ENCODE measurements around the gene NPLOC4.

Gene NPLOC4

DNA sequence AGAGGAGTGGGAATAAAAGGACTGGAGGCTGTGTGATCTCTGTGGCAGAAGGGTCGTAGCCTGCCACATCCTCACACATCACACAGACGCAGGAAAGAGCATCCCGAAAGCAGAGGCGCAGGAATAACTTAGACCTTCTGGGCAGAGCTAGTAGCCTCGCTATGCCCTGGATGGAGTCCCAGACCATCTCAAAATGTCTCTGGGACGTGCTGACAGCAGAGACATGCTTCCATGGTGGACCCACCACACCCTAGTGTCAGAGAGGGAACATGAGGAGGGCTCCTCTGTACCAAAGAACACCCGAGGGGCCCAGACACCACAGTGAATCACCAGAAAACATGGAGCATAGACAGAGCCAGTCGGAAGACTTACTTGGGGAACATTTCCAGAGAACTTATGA is 55.2 kb downstream of the NPLOC4 start:
- H3K36me3 ChIP-seq (ENCODE audit: insufficient read depth, low read length), result peaks cover 94% of the 10 kb centered on the region
- no peaks in the 10 kb centered on the region for H3K9me3 ChIP-seq (ENCODE audit: insufficient read depth, low read length, severe bottlenecking)
- H3K4me2 ChIP-seq (ENCODE audit: insufficient read depth, low read length), result no peak overlapping the region
- no peaks in the 10 kb centered on the region for H3K27me3 ChIP-seq (ENCODE audit: insufficient read depth, low read length, poor library complexity)
- H3K4me3 ChIP-seq (ENCODE audit: low read depth in 1 of 2, low read length in 2 of 2), result no peak overlapping the region
- peaks cover 32% of the 10 kb centered on the region for H4K20me1 ChIP-seq (ENCODE audit: insufficient read depth, low read length)
- H3K27ac ChIP-seq (ENCODE audit: low read length), result no peak overlapping the region
- no peak for DNase-seq
- H3K4me1 ChIP-seq (ENCODE audit: insufficient read depth, low read length), result no peaks in the 10 kb centered on the region
- H3K9ac ChIP-seq (ENCODE audit: low read depth, low read length), result no peak overlapping the region
- ATAC-seq (ENCODE audit: insufficient read depth, low read depth), result no peak
- TF ChIP-seq EZH2 (IDR thresholded peaks at IDR 0.05; ENCODE audit: borderline replicate concordance, low read depth, low read length, severe bottlenecking), result no peak
- TF ChIP-seq CTCF (IDR thresholded peaks at IDR 0.05; ENCODE audit: borderline replicate concordance, extremely low read depth, low read length, poor library complexity, severe bottlenecking), result no peak
- H3K79me2 ChIP-seq (ENCODE audit: insufficient read depth, low read length), result peaks cover 19% of the 10 kb centered on the region
- H2AFZ ChIP-seq (ENCODE audit: low read depth, low read length), result no peak overlapping the region

DNA sequence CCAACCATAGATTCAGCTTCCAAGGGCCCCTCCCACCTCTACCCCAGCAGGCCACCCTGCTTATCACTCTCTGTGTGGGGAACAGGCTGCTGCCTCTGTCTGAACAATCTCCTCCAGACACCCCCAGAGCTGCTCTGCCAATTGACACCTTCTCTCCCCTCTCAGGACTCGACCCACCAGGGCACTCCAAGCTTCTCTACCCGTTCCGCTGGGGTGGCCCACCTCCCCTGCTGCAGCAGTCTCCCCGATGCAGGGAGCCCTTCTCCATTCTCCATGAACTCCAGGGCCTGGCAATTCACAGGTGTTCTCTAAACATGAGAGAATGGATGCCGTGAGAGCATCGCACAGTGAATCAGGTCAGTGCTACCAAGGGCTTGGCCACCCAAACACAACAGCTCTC is 56.4 kb downstream of the NPLOC4 start:
- Histone ChIP-seq H3K4me1 (ENCODE audit: insufficient read depth, low read length) (no peaks in the 10 kb centered on the region), H3K4me3 (ENCODE audit: low read depth in 1 of 2, low read length in 2 of 2) (no peak overlapping the region), H3K27ac (ENCODE audit: low read length) (no peak overlapping the region), H3K9me3 (ENCODE audit: insufficient read depth, low read length, severe bottlenecking) (no peaks in the 10 kb centered on the region), H4K20me1 (ENCODE audit: insufficient read depth, low read length) (peaks cover 41% of the 10 kb centered on the region), H3K36me3 (ENCODE audit: insufficient read depth, low read length) (peaks cover 94% of the 10 kb centered on the region), H3K27me3 (ENCODE audit: insufficient read depth, low read length, poor library complexity) (no peaks in the 10 kb centered on the region), H2AFZ (ENCODE audit: low read depth, low read length) (no peak overlapping the region), H3K9ac (ENCODE audit: low read depth, low read length) (no peak overlapping the region), H3K79me2 (ENCODE audit: insufficient read depth, low read length) (peaks cover 27% of the 10 kb centered on the region), H3K4me2 (ENCODE audit: insufficient read depth, low read length) (no peak overlapping the region)
- DNase-seq (no peak), ATAC-seq (ENCODE audit: insufficient read depth, low read depth) (no peak)
- TF ChIP-seq EZH2 (IDR thresholded peaks at IDR 0.05; ENCODE audit: borderline replicate concordance, low read depth, low read length, severe bottlenecking), result no peak

DNA sequence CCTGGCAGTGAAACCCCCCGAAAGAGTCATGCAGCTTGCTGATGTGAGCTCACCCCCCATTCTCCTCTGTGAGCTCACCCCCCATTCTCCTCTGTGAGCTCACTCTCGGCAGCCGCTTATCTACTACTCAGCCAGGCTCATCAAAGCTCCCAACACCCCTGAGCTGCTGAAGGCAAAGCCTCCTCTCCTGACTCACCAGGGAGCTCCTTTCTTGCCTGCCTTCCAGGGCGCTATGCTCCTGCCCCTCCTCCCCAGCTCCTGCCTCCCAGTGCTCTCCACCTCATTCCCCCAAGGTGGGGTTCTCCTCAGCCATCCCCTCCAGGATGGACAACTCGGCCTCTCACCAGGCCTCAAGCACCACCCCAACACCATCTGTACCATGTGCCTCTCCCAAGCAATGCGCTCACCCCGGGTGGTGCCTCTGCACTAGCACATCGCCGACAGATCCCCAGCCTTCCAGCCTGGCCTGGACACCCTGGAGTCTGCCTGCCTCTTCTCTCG is 57.0 kb downstream of the NPLOC4 start:
- Histone ChIP-seq H3K36me3 (ENCODE audit: insufficient read depth, low read length) (peaks cover 92% of the 10 kb centered on the region), H3K4me2 (ENCODE audit: insufficient read depth, low read length) (no peak overlapping the region), H4K20me1 (ENCODE audit: insufficient read depth, low read length) (peaks cover 43% of the 10 kb centered on the region), H3K27ac (ENCODE audit: low read length) (no peak overlapping the region), H3K9ac (ENCODE audit: low read depth, low read length) (no peak overlapping the region), H3K27me3 (ENCODE audit: insufficient read depth, low read length, poor library complexity) (no peaks in the 10 kb centered on the region), H3K9me3 (ENCODE audit: insufficient read depth, low read length, severe bottlenecking) (no peaks in the 10 kb centered on the region), H3K4me3 (ENCODE audit: low read depth in 1 of 2, low read length in 2 of 2) (no peak overlapping the region), H2AFZ (ENCODE audit: low read depth, low read length) (no peak overlapping the region), H3K4me1 (ENCODE audit: insufficient read depth, low read length) (no peaks in the 10 kb centered on the region), H3K79me2 (ENCODE audit: insufficient read depth, low read length) (peaks cover 28% of the 10 kb centered on the region)
- no peak for TF ChIP-seq EZH2 (IDR thresholded peaks at IDR 0.05; ENCODE audit: borderline replicate concordance, low read depth, low read length, severe bottlenecking)
- DNase-seq (no peak), ATAC-seq (ENCODE audit: insufficient read depth, low read depth) (no peak)

DNA sequence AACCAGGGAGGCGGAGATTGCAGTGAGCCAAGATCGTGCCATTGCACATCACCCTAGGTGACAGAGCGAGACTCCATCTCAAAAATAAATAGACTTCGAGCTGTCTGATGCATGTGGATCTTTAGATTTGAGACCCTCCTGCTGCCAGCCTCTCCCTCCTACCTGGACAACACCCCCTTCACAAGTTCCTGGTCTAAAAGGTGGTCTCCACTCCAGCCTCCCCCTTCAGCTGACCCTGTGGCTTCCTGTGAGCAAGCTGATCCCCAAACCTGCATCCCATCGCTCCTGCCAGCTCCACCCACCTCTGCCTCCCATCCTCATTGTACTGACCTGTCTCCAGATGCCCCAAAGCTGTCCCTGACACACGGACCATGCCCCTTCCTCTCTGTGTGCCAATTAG is 57.6 kb downstream of the NPLOC4 start:
- Histone ChIP-seq H3K4me3 (ENCODE audit: low read depth in 1 of 2, low read length in 2 of 2) (no peak overlapping the region), H3K4me1 (ENCODE audit: insufficient read depth, low read length) (no peaks in the 10 kb centered on the region), H3K27ac (ENCODE audit: low read length) (no peak overlapping the region), H3K27me3 (ENCODE audit: insufficient read depth, low read length, poor library complexity) (no peaks in the 10 kb centered on the region), H3K9ac (ENCODE audit: low read depth, low read length) (no peak overlapping the region), H2AFZ (ENCODE audit: low read depth, low read length) (no peak overlapping the region), H3K4me2 (ENCODE audit: insufficient read depth, low read length) (no peak overlapping the region), H3K36me3 (ENCODE audit: insufficient read depth, low read length) (peaks cover 92% of the 10 kb centered on the region), H3K9me3 (ENCODE audit: insufficient read depth, low read length, severe bottlenecking) (no peaks in the 10 kb centered on the region), H4K20me1 (ENCODE audit: insufficient read depth, low read length) (peaks cover 43% of the 10 kb centered on the region), H3K79me2 (ENCODE audit: insufficient read depth, low read length) (peaks cover 28% of the 10 kb centered on the region)
- TF ChIP-seq EZH2 (IDR thresholded peaks at IDR 0.05; ENCODE audit: borderline replicate concordance, low read depth, low read length, severe bottlenecking) (no peak), CTCF (IDR thresholded peaks at IDR 0.05; ENCODE audit: borderline replicate concordance, extremely low read depth, low read length, poor library complexity, severe bottlenecking) (no peak)
- ATAC-seq (ENCODE audit: insufficient read depth, low read depth) (no peak), DNase-seq (no peak)

All from DND-41 (cell line).